Lower lobe of right lung (tissue), 2 donors: ENCODE data around the gene INTS1. TPM values are rescaled to one million over a fixed set of nuclear protein-coding genes. Genes with fewer than 3 reads are reported as not detected.

Source experiments
- ATAC-seq, 2 donors: fragments of 200-7000 bp; cut with Tn5 transposase; one replicate each; pipeline ENCODE4 v1.9.1; 2020 to 2022; ENCODE audit warnings: mild to moderate bottlenecking in 2 of 2, moderate library complexity in 2 of 2
- DNase-seq: peaks from one replicate; pipeline ENCODE4 v3.0.0-alpha.2; 2020
- H3K27ac ChIP-seq: fragments of 200-600 bp; one replicate; pipeline ENCODE4 v1.8.0; 2022
- H3K27me3 ChIP-seq: fragments of 200-600 bp; one replicate; pipeline ENCODE4 v1.8.0; 2022; ENCODE audit warnings: low read depth
- H3K36me3 ChIP-seq: fragments of 200-600 bp; one replicate; pipeline ENCODE4 v1.8.0; 2022; ENCODE audit warnings: mild to moderate bottlenecking
- H3K4me1 ChIP-seq: fragments of 200-600 bp; one replicate; pipeline ENCODE4 v1.8.0; 2022
- H3K4me3 ChIP-seq: fragments of 200-600 bp; one replicate; pipeline ENCODE4 v1.8.0; 2022; ENCODE audit warnings: mild to moderate bottlenecking
- H3K9me3 ChIP-seq: fragments of 200-600 bp; one replicate; pipeline ENCODE4 v1.8.0; 2022
- intact Hi-C: fragments of 100-400 bp; cut with DNase I; formaldehyde crosslinking; loops from one replicate; pipeline ENCODE4 v1.11.0; 2022
- total RNA-seq: library from RNA; stranded (reverse); fragmentation: NEBNext Ultra II Directional; extraction: Animal tissue kit (Norgen Biotek cat#: 25700); gene quantifications from one replicate; pipeline ENCODE4 v1.2.1, GENCODE V29; 2021
- TF ChIP-seq, protein P1 (sequence below): fragments of 200-600 bp; IDR thresholded peaks from one replicate; pipeline ENCODE4 v1.8.0; 2022; ENCODE audit warnings: antibody characterized with exemption, mild to moderate bottlenecking
- donor health status: DM: no; HTN: yes; CAD: no; lungs with severe emphysema.

The INTS1 gene
- total RNA-seq, 1 donor from 2014 or later, result 50.8 TPM

DNA sequence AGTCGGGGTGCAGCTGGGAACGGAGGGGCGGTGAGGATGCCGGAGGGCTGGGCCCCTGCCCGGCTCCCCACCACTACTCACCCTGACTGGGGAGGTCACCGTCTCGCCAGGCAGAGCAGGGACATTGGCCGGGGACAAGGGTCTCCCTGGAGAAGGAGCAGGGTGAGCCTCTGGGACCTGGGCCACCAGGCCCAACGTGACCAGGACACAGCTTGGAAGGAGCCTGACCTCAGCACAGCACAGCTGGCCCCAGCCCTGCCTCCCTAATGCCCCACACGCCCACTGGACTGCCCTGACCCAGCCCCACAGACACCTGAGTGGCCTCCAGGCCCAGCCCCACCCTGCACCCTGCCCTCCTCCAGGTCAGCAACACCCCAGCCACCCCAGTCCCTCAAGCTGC is 66.0 kb downstream of the INTS1 start:
- intact Hi-C loops, result no loop called here
- no peaks in the 10 kb centered on the region for H3K27me3 ChIP-seq
- peaks cover 61% of the 10 kb centered on the region for H3K36me3 ChIP-seq
- ATAC-seq (no peak), DNase-seq (no peak)
- no peaks in the 10 kb centered on the region for H3K9me3 ChIP-seq
- H3K4me3 ChIP-seq, result no peak overlapping the region
- TF ChIP-seq, protein P1, sequence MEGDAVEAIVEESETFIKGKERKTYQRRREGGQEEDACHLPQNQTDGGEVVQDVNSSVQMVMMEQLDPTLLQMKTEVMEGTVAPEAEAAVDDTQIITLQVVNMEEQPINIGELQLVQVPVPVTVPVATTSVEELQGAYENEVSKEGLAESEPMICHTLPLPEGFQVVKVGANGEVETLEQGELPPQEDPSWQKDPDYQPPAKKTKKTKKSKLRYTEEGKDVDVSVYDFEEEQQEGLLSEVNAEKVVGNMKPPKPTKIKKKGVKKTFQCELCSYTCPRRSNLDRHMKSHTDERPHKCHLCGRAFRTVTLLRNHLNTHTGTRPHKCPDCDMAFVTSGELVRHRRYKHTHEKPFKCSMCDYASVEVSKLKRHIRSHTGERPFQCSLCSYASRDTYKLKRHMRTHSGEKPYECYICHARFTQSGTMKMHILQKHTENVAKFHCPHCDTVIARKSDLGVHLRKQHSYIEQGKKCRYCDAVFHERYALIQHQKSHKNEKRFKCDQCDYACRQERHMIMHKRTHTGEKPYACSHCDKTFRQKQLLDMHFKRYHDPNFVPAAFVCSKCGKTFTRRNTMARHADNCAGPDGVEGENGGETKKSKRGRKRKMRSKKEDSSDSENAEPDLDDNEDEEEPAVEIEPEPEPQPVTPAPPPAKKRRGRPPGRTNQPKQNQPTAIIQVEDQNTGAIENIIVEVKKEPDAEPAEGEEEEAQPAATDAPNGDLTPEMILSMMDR, result no peak
- H3K4me1 ChIP-seq, result no peaks in the 10 kb centered on the region
- H3K27ac ChIP-seq, result no peak overlapping the region

GRCh38 chr7:1437155-1437880 is 66.9 kb downstream of the INTS1 start:
- TF ChIP-seq, protein P1, result no peak
- Histone ChIP-seq H3K27ac (no peak overlapping the region), H3K36me3 (peaks cover 61% of the 10 kb centered on the region), H3K4me1 (peaks cover 5% of the 10 kb centered on the region), H3K27me3 (peaks cover under 1% of the 10 kb centered on the region), H3K9me3 (no peaks in the 10 kb centered on the region), H3K4me3 (no peak overlapping the region)
- DNase-seq (no peak), ATAC-seq (no peak)
- intact Hi-C loops, result no loop called here

- Histone ChIP-seq H3K4me3 (no peak overlapping the region), H3K9me3 (no peaks in the 10 kb centered on the region), H3K27me3 (peaks cover 7% of the 10 kb centered on the region), H3K4me1 (peaks cover 7% of the 10 kb centered on the region), H3K27ac (no peak overlapping the region), H3K36me3 (peaks cover 54% of the 10 kb centered on the region)
- ATAC-seq, result no peak
- TF ChIP-seq, protein P1, result no peak
- intact Hi-C loops, result no loop called here
- DNase-seq, result no peak
Observed at GRCh38 chr7:1436608-1437007, 67.6 kb downstream of the INTS1 start.

GRCh38 chr7:1434891-1435670 is 69.1 kb downstream of the INTS1 start:
- TF ChIP-seq, protein P1, result no peak
- no peaks in the 10 kb centered on the region for H3K9me3 ChIP-seq
- intact Hi-C loops, result no loop called here
- H3K4me3 ChIP-seq, result no peak overlapping the region
- H3K27ac ChIP-seq, result no peak overlapping the region
- ATAC-seq (no peak), DNase-seq (no peak)
- H3K36me3 ChIP-seq, result peaks cover 39% of the 10 kb centered on the region
- H3K4me1 ChIP-seq, result peaks cover 7% of the 10 kb centered on the region
- peaks cover 19% of the 10 kb centered on the region for H3K27me3 ChIP-seq

- intact Hi-C loops, result no loop called here
- peaks cover 27% of the 10 kb centered on the region for H3K27me3 ChIP-seq
- DNase-seq, result no peak
- no peak overlapping the region for H3K27ac ChIP-seq
- no peak for ATAC-seq
- H3K9me3 ChIP-seq, result no peaks in the 10 kb centered on the region
- H3K36me3 ChIP-seq, result peaks cover 34% of the 10 kb centered on the region
- H3K4me1 ChIP-seq, result peaks cover 7% of the 10 kb centered on the region
- H3K4me3 ChIP-seq, result no peak overlapping the region
- TF ChIP-seq, protein P1, result no peak
Observed at GRCh38 chr7:1434165-1434718, 69.9 kb downstream of the INTS1 start.
